NCI-H2081 treated with DMSO at 0.1 percent for 48 hours (cell line): Measurements from ENCODE around the gene BRD2.

ENCODE experiments used
- DNase-seq: peaks from one replicate; lab custom pipeline; 2025; lab: John Stamatoyannopoulos, UW

BRD2 gene

DNA sequence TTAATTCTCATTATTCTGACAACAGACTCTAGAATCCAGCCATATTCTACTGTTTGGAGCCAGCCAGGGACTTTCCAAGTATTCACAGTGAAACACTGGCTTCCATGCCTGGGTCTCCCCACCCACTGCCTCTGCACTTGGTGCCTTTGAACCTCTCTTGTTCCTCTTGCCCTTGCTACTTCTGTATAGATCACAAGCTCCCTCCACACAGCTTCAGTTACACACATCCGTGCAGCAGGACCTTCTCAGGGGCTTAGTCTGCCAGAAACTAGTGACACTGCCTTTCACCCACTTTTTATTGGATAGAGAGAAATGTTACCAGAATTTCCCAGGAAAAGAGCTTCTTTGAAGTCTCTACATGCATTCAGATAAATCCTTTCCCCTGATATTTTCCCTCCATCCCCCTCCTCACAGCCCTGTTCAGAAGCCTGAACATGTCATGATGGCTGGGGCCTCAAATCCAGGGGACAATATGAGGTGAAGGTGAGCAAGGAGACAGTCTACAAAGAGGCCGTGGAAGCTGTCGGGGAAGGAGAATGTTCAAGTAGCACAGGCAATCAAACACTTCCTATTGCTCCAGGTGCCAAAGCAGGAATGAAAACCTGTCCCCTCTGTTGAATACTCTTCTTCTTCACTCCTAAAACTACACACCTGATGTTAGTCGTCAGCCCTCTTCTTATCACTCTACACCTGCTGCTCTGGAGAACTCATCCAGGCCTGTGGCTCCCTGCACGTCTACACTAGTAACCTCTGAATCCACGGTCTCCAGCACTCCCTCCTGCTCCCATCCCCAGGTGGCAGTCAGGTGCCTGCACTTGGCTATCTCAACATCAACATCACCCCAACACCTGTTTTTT, 61.2 kb downstream of the BRD2 start:
- DNase-seq: no peak

- no peak for DNase-seq
Observed at GRCh38 chr6:33030245-33030644, 61.9 kb downstream of the BRD2 start.
